Ishikawa (cell line): ENCODE results near the gene ATP11C.

Experiments used
- CEBPB ChIP-seq: IDR thresholded peaks from 2 replicates; pipeline ENCODE4 v1.6.1; 2012
- EGR1 ChIP-seq: IDR thresholded peaks from 2 replicates; pipeline ENCODE4 v1.6.1; 2012
- EP300 ChIP-seq: IDR thresholded peaks from 2 replicates; pipeline ENCODE4 v1.6.1; 2012; ENCODE audit warnings: borderline replicate concordance
- FOXM1 ChIP-seq: IDR thresholded peaks from 2 replicates; pipeline ENCODE4 v1.6.1; 2012; ENCODE audit warnings: low read depth, borderline replicate concordance
- MAX ChIP-seq: IDR thresholded peaks from 2 replicates; pipeline ENCODE4 v1.6.1; 2012
- NFIC ChIP-seq: IDR thresholded peaks from 2 replicates; pipeline ENCODE4 v1.6.1; 2012
- RAD21 ChIP-seq: IDR thresholded peaks from 2 replicates; pipeline ENCODE4 v1.6.1; 2012; ENCODE audit warnings: low read depth
- REST ChIP-seq: IDR thresholded peaks from 2 replicates; pipeline ENCODE4 v1.6.1; 2012; ENCODE audit warnings: low read depth, mild to moderate bottlenecking
- TAF1 ChIP-seq: IDR thresholded peaks from 2 replicates; pipeline ENCODE4 v1.6.1; 2012; ENCODE audit warnings: low read depth, mild to moderate bottlenecking
- TCF12 ChIP-seq: IDR thresholded peaks from 2 replicates; pipeline ENCODE4 v1.6.1; 2012; ENCODE audit warnings: low read depth
- TEAD4 ChIP-seq: IDR thresholded peaks from 2 replicates; pipeline ENCODE4 v1.6.1; 2012
- YY1 ChIP-seq: IDR thresholded peaks from 2 replicates; pipeline ENCODE4 v1.6.1; 2012; ENCODE audit warnings: low read depth
- ZBTB7A ChIP-seq: IDR thresholded peaks from 2 replicates; pipeline ENCODE4 v1.6.1; 2012; ENCODE audit warnings: low read depth

DNA sequence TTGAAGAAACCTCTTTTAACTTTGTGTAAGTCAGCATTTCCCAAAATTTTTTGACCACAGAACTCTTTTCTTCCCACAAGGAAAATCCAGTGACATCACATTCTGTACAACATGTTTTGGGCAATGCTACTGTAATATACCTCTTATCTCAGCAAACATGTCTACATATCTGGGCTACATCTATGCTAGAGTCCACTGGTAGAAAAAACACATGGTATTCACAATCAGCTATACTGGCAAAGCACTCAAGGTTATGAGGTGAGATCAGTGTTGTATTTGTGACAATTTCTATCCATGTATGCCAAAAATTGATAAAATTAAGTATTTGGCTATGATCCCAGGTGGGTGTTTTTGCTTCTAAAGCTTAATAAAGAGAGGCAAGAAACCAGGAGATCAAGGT lies 98.0 kb downstream of the ATP11C start:
- TF ChIP-seq TEAD4, result no peak
- TF ChIP-seq EP300, result no peak
- TF ChIP-seq ZBTB7A, result no peak
- no peak for TF ChIP-seq REST
- TF ChIP-seq RAD21, result no peak
- no peak for TF ChIP-seq TAF1
- no peak for TF ChIP-seq YY1
- TF ChIP-seq TCF12, result no peak
- no peak for TF ChIP-seq MAX
- TF ChIP-seq CEBPB, result no peak
- no peak for TF ChIP-seq NFIC
- no peak for TF ChIP-seq FOXM1
- TF ChIP-seq EGR1, result no peak
